Stimulated activated CD8-positive, alpha-beta memory T cell treated with anti-CD3 and anti-CD28 coated beads, Interleukin-15, amount 100 ng/mL, for 4 hours (primary cell): ENCODE measurements around the gene MRAP2.
"Not testable (repeated sequence)": the region's sequence is repeated elsewhere in the genome, so short reads cannot be mapped to it uniquely, and the experiment has no call there.

ENCODE experiments used
- DNase-seq, 2 donors: peaks; one replicate each; pipeline ENCODE4 v3.0.0-alpha.2; 2020; ENCODE audit warnings: low read depth in 2 of 2

The MRAP2 gene

GRCh38 chr6:84032000-84032399, 1.6 kb upstream of the MRAP2 start:
- not testable (repeated sequence) for DNase-seq

GRCh38 chr6:84035484-84035883, 1.9 kb downstream of the MRAP2 start:
- DNase-seq = no peak

- no peak for DNase-seq
These were observed 4.0 kb downstream of the MRAP2 start for GRCh38 chr6:84037425-84038089.

DNA sequence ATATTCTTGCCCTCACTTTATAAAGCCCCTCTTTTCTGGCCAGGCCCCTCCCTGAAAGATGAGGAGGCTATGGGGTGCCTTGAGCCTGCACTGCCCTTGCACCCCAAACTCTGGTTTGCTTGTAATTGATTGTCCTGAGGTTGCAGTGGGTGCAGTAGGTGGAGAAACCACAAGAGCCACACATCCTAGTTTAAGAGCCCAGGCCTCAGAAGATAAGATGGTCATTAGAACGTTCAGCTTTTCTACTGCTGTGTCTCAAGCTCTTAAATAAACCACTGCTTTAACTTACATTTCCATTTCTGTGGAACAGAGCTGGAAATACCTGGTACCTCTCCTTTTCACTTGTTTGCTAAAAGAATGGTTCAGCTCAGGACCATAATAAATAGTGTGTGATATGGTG, 9.0 kb downstream of the MRAP2 start:
- no peak for DNase-seq

DNA sequence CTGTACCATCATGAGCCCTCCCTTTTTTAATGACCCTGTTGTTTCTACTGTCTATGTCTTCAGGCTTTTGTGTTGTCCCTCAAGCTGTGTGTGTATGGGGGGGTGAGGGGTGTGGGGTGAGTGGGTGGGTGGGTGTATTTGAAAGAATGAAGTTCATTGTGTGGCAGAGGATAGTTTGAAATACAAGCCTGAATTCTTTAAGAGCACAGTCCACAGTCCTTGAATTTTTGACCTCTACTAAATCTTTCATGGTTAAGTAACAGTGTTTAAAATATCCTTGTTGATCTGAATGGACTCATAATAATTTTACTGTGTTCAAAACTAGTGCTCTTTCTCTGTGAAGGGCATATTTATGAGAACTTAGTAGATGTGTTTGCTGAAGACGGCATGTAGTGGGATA, 10.0 kb downstream of the MRAP2 start:
- DNase-seq = no peak

- DNase-seq = no peak
These were observed 13.2 kb downstream of the MRAP2 start for GRCh38 chr6:84046755-84047154.

DNA sequence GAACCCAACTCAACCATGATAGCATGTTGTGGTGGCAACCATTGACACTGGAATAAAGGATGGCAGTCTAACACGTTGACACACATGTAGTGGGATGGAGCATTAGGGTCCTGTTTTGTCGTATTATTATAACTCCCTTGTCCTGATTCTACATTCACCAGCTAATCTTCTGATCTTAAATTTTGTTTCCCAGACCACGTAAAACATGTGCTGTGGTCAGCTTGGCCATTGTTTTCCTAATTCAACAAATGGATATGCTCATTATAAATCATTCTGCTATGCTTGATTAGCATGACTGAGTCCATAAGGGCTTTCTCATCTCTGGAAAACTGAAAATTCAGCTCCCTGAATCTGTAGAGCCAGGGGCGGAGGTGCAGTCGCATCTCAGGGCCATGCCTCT, 15.0 kb downstream of the MRAP2 start:
- no peak for DNase-seq

GRCh38 chr6:84050408-84050807, 16.8 kb downstream of the MRAP2 start:
- no peak for DNase-seq

DNA sequence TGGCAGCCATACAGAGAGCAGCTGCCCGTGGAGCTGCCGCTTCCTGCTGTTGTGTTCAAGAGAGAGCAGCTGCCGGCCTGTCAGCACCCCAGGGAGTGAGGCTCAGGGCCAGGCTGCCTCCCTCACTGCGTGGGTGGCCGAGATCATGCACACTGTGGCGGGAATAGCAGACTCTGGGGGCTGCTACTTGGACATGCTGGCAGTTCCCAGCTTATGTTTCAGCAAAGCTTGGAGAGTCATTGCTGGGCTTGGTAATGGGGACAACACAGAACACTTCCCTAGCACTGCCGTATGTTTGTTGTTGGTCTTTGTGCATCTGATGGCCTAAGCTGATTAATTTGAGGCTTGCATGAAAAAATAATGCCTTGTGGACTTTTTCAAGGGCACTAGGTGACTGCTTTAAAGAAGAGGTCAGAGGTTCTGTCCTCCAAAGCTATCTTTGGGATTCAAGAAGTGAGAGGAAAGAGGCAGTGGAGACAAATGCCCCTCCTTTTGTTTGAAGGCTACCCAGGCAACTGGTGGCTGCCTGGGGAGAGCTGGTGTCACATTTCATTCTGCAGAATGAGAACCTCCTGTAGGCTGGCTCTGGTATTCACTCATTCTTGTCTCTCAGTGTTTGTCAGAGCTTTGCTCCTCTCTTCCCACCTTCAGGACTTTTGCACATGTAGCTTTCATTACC, 18.8 kb downstream of the MRAP2 start:
- no peak for DNase-seq

DNA sequence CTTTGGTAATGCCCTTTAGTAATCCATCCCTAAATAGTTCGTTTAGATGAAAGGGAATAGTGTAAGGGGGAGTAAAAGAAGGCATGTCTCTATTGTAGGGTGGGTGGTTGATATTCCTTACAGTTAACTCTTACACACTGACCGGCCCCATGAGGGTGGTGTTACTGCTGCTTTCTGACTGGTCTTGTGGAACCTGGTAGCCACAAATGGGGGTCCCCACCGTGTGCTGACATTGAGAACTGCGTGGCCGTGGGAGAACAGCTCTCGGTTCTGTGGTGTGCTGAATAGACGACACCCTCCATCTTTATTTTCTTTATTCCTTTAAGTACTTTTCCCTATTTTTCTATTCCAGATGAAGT, 19.3 kb downstream of the MRAP2 start:
- DNase-seq = no peak

GRCh38 chr6:84055647-84056046, 22.1 kb downstream of the MRAP2 start:
- no peak for DNase-seq

DNA sequence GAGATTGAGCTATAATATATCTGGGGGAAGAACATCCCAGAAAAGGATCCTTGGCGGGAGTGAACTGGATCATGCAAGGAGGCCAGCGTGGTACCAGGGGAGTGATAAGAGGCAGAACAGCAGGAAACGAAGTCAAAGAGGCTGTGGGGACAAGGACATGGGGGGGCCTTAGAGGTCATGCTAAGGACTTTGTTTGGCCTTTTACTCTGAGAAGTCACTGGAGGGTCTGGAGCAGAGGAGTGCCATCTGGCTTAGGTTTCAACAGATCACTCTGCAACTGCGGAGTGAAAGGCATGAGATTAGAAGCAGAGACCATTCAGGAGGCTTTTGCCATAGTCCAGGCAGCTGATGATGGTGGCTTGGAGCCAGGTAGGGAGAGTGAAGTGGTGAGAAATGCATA, 24.3 kb downstream of the MRAP2 start:
- DNase-seq = no peak

- no peak for DNase-seq
These were observed 25.5 kb downstream of the MRAP2 start for GRCh38 chr6:84059082-84059481.

GRCh38 chr6:84061174-84061573, 27.6 kb downstream of the MRAP2 start:
- no peak for DNase-seq

DNA sequence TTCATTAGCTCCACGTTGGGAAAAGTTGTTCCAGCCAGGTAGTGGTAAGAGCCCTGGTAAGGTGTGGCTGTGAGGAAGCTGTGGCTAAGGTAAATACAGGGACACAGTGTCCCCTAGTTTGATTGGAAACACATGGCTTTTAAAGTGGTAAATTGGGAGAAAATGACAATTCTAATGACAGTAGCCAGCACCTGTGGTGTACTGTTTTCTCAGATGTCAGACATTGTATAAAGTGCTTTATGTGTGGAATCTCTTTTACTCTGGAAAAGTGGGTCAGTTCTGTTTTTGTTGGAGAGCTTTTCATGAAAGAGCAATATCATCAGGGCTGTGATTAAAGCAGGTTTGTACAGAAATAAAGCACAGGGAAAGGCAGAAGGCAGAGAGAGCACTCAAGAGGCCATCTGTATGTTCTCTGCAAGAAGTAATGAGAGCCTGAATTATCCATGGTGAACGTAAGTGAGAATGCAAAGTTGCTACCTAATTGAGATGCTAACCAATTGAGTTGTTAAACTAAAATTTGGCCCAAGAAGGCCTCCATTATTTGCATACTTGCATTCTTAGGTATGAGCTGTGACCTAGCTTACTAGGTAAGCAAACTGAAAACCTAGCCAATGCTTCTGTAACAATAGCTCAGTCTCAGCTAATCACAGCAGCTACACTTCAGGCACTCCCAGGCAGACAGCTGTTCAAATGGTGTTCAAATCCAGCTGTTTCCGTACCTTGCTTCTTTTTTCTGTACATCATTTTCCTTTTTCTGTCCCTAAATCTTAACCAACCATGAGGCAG, 28.2 kb downstream of the MRAP2 start:
- no peak for DNase-seq

DNA sequence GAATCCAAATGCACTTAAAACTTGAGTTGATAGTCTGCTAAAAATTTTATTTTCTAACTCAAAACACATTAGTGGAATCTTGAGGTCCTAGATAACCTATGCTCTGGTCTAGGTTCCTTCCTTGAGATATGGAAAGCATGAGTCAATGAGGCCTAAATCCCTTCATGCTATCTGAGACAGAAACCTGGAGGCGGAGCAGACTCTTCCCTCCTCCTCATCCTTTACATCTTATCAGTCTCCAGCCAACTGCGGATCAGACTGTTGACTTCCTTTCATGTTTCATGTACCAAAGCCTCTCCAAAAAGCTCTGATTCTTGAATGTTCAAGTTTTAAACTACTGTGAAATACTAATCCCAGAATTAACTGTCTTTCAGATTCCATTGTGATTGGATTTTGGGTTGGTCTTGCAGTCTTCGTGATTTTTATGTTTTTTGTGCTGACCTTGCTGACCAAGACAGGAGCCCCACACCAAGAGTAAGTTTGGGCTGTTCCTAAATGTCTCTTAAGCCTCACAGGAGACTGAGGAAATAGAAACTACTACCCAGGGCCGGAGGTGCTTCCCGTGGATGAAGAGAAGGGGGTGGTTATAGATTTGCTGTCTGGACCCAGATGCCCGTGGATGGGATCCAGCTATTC, 29.1 kb downstream of the MRAP2 start:
- DNase-seq = no peak

DNA sequence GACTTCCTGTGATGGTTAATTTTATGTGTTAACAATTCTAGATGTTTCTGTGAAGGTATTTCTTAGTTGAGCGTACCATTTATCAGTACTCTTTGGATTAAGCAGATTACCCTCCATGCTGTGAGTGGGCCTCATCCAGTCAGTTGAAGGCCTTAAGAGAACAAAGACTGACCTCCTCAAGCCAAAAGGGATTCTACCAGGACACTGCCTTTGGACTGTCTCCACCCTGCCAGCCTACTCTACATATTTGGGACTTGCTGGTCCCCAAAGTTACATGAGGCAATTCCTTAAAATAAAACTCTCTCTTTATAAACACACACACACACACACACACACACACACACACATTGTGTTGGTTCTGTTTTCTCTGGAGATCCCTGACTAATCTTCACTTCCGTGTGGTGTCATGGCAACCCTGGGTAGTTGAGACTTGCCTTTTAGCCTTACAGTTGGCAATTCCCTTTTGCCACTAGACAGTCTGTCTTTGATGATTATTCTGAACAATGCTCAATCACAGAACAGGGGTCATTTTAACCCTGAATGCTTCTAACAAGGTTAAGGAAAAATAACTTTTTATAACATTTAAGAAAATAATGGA, 32.2 kb downstream of the MRAP2 start:
- no peak for DNase-seq

DNA sequence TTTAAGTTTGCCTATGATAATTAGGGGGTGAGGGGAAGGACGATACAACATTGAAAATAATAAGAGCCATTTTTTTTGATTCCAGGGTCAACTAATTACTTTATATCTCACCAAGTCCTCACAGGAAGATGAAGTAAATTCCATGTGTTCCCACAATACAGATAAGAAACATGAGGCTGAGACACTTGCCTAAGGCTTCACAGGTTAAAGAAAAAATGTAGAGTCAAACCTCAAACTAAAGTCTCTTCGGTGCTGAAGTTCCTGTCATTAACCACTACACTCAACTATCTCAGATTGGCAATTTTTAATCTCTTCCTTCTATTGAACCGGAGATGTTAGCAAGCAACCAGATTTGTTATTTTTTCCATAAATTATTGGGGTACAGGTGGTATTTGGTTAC, 33.0 kb downstream of the MRAP2 start:
- DNase-seq = no peak

DNA sequence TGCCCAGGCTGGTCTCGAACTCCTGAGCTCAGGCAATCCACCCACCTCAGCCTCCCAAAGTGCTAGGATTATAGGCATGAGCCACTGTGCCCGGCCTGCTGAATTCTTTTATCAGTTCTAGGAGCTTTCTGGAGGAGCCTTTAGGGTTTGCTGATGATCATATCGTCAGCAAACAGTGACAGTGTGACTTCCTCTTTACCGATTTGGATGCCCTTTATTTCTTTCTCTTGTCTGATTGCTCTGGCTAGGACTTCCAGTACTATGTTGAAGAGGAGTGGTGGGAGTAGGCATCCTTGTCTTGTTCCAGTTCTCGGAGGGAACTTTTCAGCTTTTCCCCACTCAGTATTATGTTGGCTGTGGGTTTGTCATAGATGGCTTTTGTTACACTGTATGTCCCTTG, 35.3 kb downstream of the MRAP2 start:
- DNase-seq = not testable (repeated sequence)

- no peak for DNase-seq
These were observed 38.9 kb downstream of the MRAP2 start for GRCh38 chr6:84072442-84072997.

- no peak for DNase-seq
These were observed 41.6 kb downstream of the MRAP2 start for GRCh38 chr6:84074988-84075781.
